GM18508 (cell line): ENCODE results near the gene MARCHF3.
"Not testable (repeated sequence)": the region's sequence is repeated elsewhere in the genome, so short reads cannot be mapped to it uniquely, and the experiment has no call there.

ENCODE experiments used
- ATAC-seq: cut with Tn5 transposase; IDR thresholded peaks from one replicate; pipeline ENCODE4 v1.9.1; 2021; ENCODE audit warnings: moderate number of reproducible peaks; ENCODE audit not compliant: insufficient read depth, unreplicated experiment

The MARCHF3 gene

DNA sequence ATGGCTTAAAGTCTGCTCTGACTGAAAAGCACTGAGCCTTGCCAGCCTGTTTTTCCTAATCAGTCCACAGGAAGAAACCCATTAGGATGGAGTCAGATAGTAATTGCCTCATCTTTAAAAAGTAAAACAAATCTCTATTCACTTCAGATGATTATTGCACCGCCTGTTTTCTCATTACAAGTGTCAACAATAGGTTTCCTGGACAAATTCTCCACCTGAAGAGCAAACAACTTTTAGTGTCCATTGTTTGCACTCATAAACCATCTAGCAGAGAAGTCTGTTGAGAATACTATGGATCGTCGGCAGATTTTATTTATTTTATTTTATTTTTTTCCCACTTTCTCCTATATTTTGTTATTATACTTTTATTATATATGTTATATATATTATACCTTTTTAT, 22.7 kb upstream of the MARCHF3 start:
- ATAC-seq = no peak

DNA sequence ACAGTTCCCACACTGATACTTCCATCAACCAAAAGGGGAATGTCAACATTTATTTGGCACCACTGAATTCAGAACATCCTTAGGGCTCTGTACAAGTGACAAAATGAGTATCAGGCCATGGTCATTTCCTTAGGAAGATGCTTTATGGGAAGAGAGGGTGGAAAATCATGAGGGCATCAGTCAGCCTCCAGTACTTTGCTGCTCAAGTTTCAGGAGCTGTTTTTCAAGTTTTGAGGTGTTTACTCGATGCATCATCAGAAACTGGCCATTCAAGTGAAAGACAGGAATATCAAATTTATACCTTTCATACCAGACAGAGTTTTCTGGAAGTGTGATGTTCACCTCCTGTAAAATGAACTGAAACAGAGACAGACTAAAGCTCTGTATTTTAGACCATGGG, 21.2 kb upstream of the MARCHF3 start:
- ATAC-seq = no peak

- ATAC-seq = no peak
Measured at GRCh38 chr5:127046343-127047072, 16.1 kb upstream of the MARCHF3 start.

DNA sequence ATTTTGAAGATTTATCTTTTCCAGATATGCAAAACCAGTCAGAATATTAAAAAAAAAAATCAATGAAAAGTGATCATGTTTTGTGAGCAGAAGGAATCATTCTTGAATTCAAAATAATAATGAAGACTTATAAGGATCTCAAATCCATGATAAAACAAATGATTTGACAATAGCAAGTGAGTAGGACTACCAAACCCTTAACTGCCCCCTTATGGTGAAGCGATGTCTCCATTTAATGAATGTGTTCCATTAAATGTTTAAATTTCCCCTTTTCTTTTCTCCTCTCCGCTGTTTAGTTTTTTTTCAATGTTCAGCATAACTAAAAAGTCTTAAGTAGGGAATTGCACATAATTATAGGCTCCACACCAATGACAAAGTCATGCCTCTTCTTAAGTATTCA, 12.2 kb upstream of the MARCHF3 start:
- no peak for ATAC-seq

DNA sequence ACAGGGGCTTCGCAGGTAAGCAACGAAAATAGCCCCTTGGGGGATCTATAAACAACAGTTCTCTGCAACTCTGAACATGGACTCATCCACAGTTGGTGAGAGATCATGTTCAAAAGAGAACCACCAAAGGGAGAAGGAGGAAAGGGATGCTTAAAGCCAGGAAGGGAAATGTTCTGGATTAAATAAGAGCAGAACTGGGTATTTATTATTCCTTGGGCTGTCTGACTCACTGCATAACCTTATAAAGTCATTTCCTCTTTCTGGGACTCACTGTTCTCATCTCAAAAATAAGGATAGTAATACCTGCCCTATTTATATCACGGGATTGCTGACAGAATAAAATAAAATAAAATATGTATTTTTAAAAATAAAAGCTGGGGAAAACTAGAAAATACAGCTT, 11.2 kb upstream of the MARCHF3 start:
- ATAC-seq = no peak

DNA sequence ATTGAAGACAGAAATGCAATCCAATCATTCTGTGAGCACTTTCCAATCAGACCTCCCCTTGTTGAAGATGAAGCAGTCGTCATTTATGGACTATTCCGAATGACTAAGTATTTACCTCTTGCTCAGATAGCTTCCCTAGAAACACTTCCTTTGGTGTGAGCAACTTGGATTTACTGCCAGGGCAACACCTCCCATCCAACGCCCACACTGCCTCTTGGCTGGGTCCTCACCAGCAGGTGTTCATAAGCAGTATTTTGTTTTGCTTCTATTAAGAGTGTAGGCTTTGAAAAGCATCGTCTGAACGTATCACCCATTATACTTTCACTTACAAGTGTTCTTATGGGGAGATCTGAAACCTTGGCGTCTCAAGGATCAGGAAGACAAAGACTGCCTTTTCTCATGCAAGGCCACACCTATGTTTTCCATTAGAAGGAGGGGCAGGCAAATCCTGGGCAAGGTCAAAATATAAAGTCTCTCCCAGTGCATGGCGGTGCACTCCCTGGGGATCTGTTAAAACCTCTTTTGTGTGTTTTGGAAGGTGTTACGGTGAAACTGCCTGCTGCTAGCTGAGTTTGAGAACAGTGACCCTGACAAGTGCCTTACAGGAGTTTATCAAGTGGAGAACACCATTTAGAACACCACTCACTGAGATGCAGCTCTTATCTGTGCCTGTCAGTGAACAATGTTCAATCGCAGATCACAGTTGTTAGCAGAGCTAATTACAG, 10.6 kb upstream of the MARCHF3 start:
- ATAC-seq = no peak

DNA sequence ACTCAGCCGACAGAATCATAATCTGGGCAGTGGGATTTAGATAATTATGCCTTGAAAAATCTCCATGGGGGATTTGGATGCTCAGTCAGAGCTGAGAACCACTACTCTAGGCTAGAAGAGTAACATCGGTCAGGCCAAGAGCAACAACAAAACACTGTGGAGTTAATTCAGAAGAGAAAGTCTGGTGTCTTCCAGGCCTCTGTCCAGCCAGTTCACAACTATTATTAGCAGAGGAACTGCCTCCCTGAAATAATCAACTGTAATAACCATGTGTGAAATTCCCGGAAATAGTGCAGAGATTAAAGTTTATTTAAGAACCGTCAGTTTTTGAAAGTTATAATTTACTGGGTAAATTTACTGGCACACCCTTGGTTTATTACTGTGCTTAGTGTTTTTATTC, 8.2 kb upstream of the MARCHF3 start:
- no peak for ATAC-seq

DNA sequence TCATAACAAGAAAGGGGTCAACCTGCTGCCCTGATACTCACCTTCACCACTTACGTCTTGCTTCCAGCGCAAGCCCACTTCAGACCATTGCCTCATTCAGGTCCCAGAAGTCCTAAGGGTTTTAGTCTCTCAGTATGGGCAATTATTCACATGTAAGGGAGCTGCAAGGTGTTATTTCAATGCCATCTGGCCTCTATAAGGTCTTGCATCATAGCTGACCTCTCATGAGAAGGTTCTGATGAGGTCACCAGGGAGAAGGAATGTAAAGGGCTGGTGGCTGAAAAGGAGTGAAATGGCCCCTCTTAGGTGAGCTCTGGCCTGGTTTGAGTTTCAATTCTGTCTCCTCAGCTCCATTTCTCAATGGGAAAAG, 1.5 kb upstream of the MARCHF3 start:
- ATAC-seq = no peak

DNA sequence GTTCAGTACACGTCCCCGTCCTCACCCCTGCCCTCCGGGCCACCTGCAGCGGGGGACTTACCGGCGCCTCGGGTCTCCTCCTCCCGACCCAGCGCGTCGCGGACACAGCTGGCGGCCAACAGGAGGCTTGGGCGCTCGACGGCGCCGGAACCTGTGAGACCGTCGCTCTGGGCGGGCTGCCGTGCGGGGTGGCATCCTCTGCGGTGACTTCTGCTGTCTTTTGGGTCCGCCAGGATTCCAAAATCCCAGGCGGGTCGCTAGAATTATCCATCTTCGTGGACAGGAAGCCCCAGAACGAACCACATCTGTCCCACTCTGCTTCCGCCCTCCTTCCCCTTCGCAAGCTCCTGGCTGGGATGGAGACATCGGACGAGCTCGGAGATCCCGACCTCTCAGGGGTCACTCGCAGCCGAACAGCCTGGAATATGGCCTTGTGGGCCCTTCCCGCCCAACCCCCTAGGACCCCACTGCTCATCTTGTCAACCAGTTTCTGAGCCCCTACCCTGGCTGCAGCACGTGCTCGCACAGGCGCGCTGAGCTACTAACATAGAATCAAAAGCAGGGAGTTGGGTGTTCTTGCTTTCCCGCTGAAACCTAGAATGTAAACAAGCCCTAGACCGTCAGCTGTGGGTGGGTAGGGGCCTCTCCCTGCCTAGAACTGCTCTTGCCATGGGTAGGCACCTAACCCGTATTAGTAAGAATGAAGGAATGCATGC, 947 bp upstream of the MARCHF3 start:
- ATAC-seq = peak; percentile 1

- no peak for ATAC-seq
Measured at GRCh38 chr5:127029581-127030258, 638 bp downstream of the MARCHF3 start.

DNA sequence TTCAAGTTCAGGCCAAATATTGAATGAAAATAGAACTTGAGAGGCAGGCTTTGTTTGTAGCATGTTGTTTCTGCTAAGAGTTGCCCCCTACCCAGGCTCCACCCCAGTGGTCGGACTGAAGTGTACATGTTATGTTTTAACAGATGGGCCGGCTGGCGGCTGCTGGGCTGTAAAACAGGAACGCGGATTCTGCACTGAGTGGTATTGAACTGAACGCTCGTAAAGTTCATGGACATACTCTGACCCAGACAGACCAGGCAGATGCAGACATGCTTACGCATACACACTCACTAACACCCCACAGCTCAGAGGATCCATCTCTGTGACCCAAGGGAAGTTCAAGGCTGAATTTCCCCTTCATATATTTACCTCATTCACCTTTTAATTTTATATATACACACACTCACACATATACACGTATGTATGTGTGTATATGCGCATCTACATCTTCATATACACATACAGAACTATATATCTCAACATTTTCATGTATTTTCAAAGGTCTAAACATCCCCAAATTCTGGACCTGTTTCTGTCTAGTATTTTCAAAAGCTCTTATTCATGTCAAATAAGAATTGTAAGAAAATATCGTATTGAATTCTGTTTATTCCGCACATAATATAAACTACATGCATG, 1.4 kb downstream of the MARCHF3 start:
- ATAC-seq = no peak

DNA sequence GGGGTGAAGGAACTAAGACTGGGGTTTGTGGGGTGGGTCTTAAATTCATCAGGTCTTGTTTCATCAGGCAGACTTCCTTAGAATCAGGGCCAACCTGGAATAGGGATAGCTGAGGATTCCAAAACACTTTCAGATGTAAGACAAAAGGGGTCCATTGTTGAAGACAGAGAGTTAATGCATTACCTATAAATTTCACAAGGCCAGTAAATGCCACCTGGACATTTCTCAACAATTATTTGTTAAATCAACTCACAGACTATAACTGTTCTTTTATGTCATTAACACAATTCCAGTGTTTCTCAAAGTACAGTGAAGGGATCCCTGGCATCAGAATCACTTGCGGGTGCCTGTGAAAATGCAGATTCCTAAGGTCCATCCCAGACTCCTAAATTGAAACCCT, 2.8 kb downstream of the MARCHF3 start:
- ATAC-seq = no peak

- no peak for ATAC-seq
Measured at GRCh38 chr5:127026166-127026565, 4.2 kb downstream of the MARCHF3 start.

GRCh38 chr5:127025467-127025866, 4.9 kb downstream of the MARCHF3 start:
- ATAC-seq = no peak

- ATAC-seq = no peak
Measured at GRCh38 chr5:127024821-127025220, 5.5 kb downstream of the MARCHF3 start.

- not testable (repeated sequence) for ATAC-seq
Measured at GRCh38 chr5:127023552-127024191, 6.7 kb downstream of the MARCHF3 start.

DNA sequence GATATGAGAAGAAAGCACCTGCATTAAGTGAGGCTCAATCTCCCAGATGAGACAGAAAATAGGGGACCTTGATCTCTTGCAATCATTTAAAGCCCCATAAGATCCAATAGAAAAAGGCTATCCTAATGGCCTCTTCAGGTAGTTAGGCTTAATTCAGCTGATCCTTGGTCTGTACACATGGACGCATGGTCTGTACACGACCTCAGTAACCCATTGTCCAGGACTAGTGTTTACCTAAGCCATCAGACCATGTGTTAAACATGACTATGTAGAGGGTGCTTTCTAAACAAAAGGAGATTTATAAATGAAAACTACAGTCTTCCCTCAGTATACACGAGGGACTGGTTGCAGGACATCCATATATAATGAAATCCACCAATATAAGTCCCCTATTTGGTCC, 7.5 kb downstream of the MARCHF3 start:
- no peak for ATAC-seq

GRCh38 chr5:127019928-127020327, 10.4 kb downstream of the MARCHF3 start:
- peak; percentile 51 for ATAC-seq

DNA sequence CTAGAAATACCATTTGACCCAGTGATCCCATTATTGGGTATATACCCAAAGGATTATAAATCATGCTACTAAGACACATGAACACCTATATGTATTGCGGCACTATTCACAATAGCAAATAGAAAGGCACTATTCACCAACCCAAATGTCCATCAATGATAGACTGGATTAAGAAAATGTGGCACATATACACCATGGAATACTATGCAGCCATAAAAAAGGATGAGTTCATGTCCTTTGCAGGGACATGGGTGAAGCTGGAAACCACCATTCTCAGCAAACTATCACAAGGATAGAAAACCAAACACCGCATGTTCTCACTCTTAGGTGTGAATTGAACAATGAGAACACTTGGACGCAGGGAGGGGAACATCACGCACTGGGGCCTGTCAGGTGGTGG, 13.6 kb downstream of the MARCHF3 start:
- not testable (repeated sequence) for ATAC-seq

GRCh38 chr5:127015716-127016115, 14.6 kb downstream of the MARCHF3 start:
- ATAC-seq = no peak
